K562 (cell line): ENCODE measurements around the gene DPEP2. TPM values are rescaled to one million over a fixed set of nuclear protein-coding genes. Genes with fewer than 3 reads are reported as not detected.

ENCODE experiments used
- BRD9 ChIP-seq: fragments of 450-650 bp; IDR thresholded peaks from 2 replicates; pipeline ENCODE4 v1.6.1; 2018; ENCODE audit warnings: low read depth; ENCODE audit not compliant: partially characterized antibody
- CHCHD3 ChIP-seq: fragments of 250-450 bp; sonication (Bioruptor Pico); IDR thresholded peaks from 2 replicates; pipeline ENCODE4 v2.1.2; 2022; ENCODE audit warnings: mild to moderate bottlenecking
- CTBP1 ChIP-seq: fragments of 450-650 bp; IDR thresholded peaks from 2 replicates; pipeline ENCODE4 v1.6.1; 2016; ENCODE audit warnings: borderline replicate concordance
- DACH1 ChIP-seq: fragments of 450-650 bp; IDR thresholded peaks from 2 replicates; pipeline ENCODE4 v1.6.1; 2018; ENCODE audit not compliant: partially characterized antibody
- EP400 ChIP-seq: fragments of 450-650 bp; IDR thresholded peaks from 2 replicates; pipeline ENCODE4 v1.6.1; 2017; ENCODE audit warnings: antibody characterized with exemption, mild to moderate bottlenecking, moderate library complexity
- GTF2A2 ChIP-seq: IDR thresholded peaks from 2 replicates; pipeline ENCODE4 v1.6.1; 2016; ENCODE audit warnings: mild to moderate bottlenecking, missing genetic modification characterization, missing compliant biosample characterization
- GTF2F1 ChIP-seq: IDR thresholded peaks from 2 replicates; pipeline ENCODE4 v1.6.1; 2011; ENCODE audit warnings: low read depth, low read length, improper control_type of control experiment
- PHF21A ChIP-seq: fragments of 450-650 bp; IDR thresholded peaks from 2 replicates; pipeline ENCODE4 v1.6.1; 2017; ENCODE audit warnings: low read depth, borderline replicate concordance
- ZNF212 ChIP-seq: fragments of 450-650 bp; formaldehyde crosslinking; IDR thresholded peaks from 2 replicates; pipeline ENCODE4 v1.4.0; 2020; ENCODE audit warnings: mild to moderate bottlenecking
- ZNF282 ChIP-seq: sonication (generic); formaldehyde crosslinking; IDR thresholded peaks from 2 replicates; pipeline ENCODE4 v1.8.1; 2023; ENCODE audit warnings: missing genetic modification reagents
- ZNF324 ChIP-seq: fragments of 250-450 bp; sonication (Bioruptor Pico); IDR thresholded peaks from 2 replicates; pipeline ENCODE4 v1.4.0; 2020; ENCODE audit warnings: mild to moderate bottlenecking
- ZNF589 ChIP-seq: fragments of 200-800 bp; sonication (Bioruptor generic); IDR thresholded peaks from 2 replicates; pipeline ENCODE4 v1.6.1; 2016; ENCODE audit warnings: low read depth, missing genetic modification characterization, missing compliant biosample characterization
- ZNF644 ChIP-seq: fragments of 200-800 bp; sonication (Bioruptor generic); IDR thresholded peaks from 2 replicates; pipeline ENCODE4 v1.6.1; 2016; ENCODE audit warnings: low read depth, missing genetic modification characterization, missing compliant biosample characterization
- polyA plus RNA-seq, 8 experiments: library from polyadenylated mRNA; depleted of rRNA in 4 of 8; stranded (reverse) in 5 of 8; unstranded in 3 of 8; fragments of >200 nt; fragmentation: Nextera tagmentation in 2 of 8; fragmentation: Illumina TruSeq in 1 of 8; extraction: Ambion mirVana in 2 of 8; extraction: Trizol in 1 of 8; gene quantifications; 2 replicates each; pipeline versions ENCODE4 v1.2.1 to v1.2.3, GENCODE V29; 2011 to 2014; ENCODE audit warnings: inconsistent platforms in 1 of 8, missing spikeins in 1 of 8
- total RNA-seq, 7 experiments: library from RNA; depleted of rRNA in 6 of 7; stranded (reverse); fragments of >200 nt in 6 of 7; fragmentation: Illumina TruSeq in 2 of 7; extraction: Trizol in 2 of 7; gene quantifications; 2 replicates each; pipeline versions ENCODE4 v1.2.1 to v1.2.3, GENCODE V29; 2011 to 2021; ENCODE audit warnings: low replicate concordance in 1 of 7
- TF ChIP-seq, protein P1 (sequence below), 2 experiments: IDR thresholded peaks; 2 replicates each; pipeline ENCODE4 v1.6.1; 2012; ENCODE audit warnings: improper control_type of control experiment in 2 of 2, low read depth in 2 of 2, low read length in 2 of 2, borderline replicate concordance in 1 of 2
- TF ChIP-seq, protein P2 (sequence below), 2 experiments: fragments of 250-450 bp in 1 of 2; fragments of 450-650 bp in 1 of 2; sonication (Bioruptor Pico) in 1 of 2; IDR thresholded peaks; 2 replicates each; pipeline versions ENCODE4 v1.6.1 to v1.8.0; 2016 to 2021; ENCODE audit warnings: mild to moderate bottlenecking in 2 of 2, moderate library complexity in 2 of 2, missing compliant biosample characterization in 1 of 2, missing genetic modification characterization in 1 of 2
- TF ChIP-seq, protein P3 (sequence below): fragments of 450-650 bp; IDR thresholded peaks from 2 replicates; pipeline ENCODE4 v1.6.1; 2017; ENCODE audit warnings: antibody characterized with exemption, mild to moderate bottlenecking
- TF ChIP-seq, protein P4 (sequence below): fragments of 450-650 bp; IDR thresholded peaks from 2 replicates; pipeline ENCODE4 v1.6.1; 2016; ENCODE audit warnings: low read depth, mild to moderate bottlenecking, moderate library complexity
- TF ChIP-seq, protein P5 (sequence below): sonication (generic); formaldehyde crosslinking; IDR thresholded peaks from 2 replicates; pipeline ENCODE4 v1.8.1; 2022; ENCODE audit warnings: missing genetic modification reagents

Gene DPEP2
- total and polyA plus RNA-seq, 9 of the 15 experiments (the other 6 are each of a cell fraction or from before 2014, with no cell fraction given) = 0.14 to 1.2 (median 0.38) TPM

DNA sequence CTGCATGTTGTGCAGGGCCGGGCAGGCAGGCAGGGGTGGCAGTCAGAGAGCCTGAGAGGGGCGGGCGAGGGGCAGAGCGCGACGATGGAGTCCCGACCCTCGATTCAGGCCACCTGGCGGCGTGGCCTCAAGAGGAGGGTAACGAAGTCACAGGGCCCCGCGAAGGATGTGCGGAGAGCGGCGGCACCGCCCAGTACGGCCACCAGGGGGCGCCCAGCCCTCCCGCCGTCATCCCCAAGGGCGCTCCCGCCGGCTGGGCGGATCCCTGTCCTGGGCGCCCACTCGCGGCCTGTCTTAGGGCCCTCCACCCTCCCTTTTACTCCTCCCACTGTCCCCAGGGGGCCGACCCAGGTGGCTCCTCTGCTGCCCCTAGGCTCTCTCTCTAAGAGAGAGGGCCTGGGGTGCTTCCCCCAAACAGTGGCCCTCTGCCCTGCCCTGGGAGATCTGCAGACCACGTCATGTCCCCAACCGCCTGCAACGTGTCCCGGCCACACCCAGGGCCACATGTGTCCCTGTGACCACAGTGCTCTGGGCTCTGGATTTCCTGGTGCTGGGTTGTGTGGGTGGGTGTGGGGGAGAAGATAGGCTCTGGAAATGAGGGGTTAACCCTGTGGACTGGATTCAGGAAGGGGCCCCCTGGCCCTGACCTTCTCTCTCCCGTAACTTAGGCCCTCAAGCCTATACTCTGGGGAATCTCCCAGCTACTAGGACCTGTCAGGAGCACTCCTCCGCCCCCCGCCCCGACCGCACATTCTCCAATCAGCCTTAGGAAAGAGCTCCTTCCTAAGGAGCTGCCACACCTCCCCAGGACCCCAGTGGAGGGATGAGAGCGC lies 5.9 kb downstream of the DPEP2 start (continued):
- TF ChIP-seq ZNF589 (peak; percentile 82), EP400 (peak; percentile 98), GTF2A2 (tag) (no peak), ZNF282 (CRISPR knock-in tag) (0 out of 2 replicates have a peak, but pooled peaks have one; percentile 75), PHF21A (peak; percentile 33; the same call in 1 of the 2 replicates), GTF2F1 (no peak), ZNF212 (0 out of 2 replicates have a peak, but pooled peaks have one; percentile 73), DACH1 (peak; percentile 46), BRD9 (peak; percentile 80), CHCHD3 (CRISPR knock-in tag) (no peak), CTBP1 (peak; percentile 90), ZNF644 (peak; percentile 59; the same call in 1 of the 2 replicates), ZNF324 (CRISPR knock-in tag) (no peak)
- TF ChIP-seq, protein P1, sequence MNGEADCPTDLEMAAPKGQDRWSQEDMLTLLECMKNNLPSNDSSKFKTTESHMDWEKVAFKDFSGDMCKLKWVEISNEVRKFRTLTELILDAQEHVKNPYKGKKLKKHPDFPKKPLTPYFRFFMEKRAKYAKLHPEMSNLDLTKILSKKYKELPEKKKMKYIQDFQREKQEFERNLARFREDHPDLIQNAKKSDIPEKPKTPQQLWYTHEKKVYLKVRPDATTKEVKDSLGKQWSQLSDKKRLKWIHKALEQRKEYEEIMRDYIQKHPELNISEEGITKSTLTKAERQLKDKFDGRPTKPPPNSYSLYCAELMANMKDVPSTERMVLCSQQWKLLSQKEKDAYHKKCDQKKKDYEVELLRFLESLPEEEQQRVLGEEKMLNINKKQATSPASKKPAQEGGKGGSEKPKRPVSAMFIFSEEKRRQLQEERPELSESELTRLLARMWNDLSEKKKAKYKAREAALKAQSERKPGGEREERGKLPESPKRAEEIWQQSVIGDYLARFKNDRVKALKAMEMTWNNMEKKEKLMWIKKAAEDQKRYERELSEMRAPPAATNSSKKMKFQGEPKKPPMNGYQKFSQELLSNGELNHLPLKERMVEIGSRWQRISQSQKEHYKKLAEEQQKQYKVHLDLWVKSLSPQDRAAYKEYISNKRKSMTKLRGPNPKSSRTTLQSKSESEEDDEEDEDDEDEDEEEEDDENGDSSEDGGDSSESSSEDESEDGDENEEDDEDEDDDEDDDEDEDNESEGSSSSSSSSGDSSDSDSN (IDR thresholded peaks at IDR 0.05; ENCODE audit: borderline replicate concordance in 1 of 2, low read depth in 2 of 2, low read length in 2 of 2) = no peak
- TF ChIP-seq, protein P2, sequence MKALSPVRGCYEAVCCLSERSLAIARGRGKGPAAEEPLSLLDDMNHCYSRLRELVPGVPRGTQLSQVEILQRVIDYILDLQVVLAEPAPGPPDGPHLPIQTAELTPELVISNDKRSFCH (CRISPR knock-in tag; IDR thresholded peaks at IDR 0.05) = no peak
- TF ChIP-seq, protein P2 (tag; IDR thresholded peaks at IDR 0.05) = peak; percentile 55; the same call in 1 of the 2 replicates
- TF ChIP-seq, protein P3, sequence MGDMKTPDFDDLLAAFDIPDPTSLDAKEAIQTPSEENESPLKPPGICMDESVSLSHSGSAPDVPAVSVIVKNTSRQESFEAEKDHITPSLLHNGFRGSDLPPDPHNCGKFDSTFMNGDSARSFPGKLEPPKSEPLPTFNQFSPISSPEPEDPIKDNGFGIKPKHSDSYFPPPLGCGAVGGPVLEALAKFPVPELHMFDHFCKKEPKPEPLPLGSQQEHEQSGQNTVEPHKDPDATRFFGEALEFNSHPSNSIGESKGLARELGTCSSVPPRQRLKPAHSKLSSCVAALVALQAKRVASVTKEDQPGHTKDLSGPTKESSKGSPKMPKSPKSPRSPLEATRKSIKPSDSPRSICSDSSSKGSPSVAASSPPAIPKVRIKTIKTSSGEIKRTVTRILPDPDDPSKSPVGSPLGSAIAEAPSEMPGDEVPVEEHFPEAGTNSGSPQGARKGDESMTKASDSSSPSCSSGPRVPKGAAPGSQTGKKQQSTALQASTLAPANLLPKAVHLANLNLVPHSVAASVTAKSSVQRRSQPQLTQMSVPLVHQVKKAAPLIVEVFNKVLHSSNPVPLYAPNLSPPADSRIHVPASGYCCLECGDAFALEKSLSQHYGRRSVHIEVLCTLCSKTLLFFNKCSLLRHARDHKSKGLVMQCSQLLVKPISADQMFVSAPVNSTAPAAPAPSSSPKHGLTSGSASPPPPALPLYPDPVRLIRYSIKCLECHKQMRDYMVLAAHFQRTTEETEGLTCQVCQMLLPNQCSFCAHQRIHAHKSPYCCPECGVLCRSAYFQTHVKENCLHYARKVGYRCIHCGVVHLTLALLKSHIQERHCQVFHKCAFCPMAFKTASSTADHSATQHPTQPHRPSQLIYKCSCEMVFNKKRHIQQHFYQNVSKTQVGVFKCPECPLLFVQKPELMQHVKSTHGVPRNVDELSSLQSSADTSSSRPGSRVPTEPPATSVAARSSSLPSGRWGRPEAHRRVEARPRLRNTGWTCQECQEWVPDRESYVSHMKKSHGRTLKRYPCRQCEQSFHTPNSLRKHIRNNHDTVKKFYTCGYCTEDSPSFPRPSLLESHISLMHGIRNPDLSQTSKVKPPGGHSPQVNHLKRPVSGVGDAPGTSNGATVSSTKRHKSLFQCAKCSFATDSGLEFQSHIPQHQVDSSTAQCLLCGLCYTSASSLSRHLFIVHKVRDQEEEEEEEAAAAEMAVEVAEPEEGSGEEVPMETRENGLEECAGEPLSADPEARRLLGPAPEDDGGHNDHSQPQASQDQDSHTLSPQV = peak; percentile 94
- TF ChIP-seq, protein P4, sequence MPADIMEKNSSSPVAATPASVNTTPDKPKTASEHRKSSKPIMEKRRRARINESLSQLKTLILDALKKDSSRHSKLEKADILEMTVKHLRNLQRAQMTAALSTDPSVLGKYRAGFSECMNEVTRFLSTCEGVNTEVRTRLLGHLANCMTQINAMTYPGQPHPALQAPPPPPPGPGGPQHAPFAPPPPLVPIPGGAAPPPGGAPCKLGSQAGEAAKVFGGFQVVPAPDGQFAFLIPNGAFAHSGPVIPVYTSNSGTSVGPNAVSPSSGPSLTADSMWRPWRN = no peak
- TF ChIP-seq, protein P5, sequence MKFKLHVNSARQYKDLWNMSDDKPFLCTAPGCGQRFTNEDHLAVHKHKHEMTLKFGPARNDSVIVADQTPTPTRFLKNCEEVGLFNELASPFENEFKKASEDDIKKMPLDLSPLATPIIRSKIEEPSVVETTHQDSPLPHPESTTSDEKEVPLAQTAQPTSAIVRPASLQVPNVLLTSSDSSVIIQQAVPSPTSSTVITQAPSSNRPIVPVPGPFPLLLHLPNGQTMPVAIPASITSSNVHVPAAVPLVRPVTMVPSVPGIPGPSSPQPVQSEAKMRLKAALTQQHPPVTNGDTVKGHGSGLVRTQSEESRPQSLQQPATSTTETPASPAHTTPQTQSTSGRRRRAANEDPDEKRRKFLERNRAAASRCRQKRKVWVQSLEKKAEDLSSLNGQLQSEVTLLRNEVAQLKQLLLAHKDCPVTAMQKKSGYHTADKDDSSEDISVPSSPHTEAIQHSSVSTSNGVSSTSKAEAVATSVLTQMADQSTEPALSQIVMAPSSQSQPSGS (CRISPR knock-in tag) = 0 out of 2 replicates have a peak, but pooled peaks have one; percentile 54
